AG04449 (cell line): ENCODE results near the gene MND1.

Source experiments
- CTCF ChIA-PET: fragments of 350-600 bp; formaldehyde crosslinking; extraction: SDS; loops from one replicate; lab custom pipeline; 2021; ENCODE audit warnings: antibody characterized with exemption; lab: Yijun Ruan, JAX
- POLR2A ChIA-PET: fragments of 400-600, 350-600 bp; formaldehyde crosslinking; extraction: SDS; loops from one replicate; lab custom pipeline; 2020; ENCODE audit warnings: antibody characterized with exemption, inconsistent platforms; lab: Yijun Ruan, JAX
- DNase-seq: peaks from one replicate; pipeline ENCODE4 v3.0.0-alpha.2; 2010; ENCODE audit warnings: low read depth, low spot score
- H3K4me3 ChIP-seq: 2 replicates; pipeline ENCODE4 v1.5.1; 2011; ENCODE audit warnings: low read depth, mild to moderate bottlenecking, control low read depth, low read length
- TF ChIP-seq, protein P1 (sequence below): IDR thresholded peaks from one replicate; pipeline ENCODE4 v1.5.1; 2011; ENCODE audit warnings: mild to moderate bottlenecking, moderate library complexity, low read length, control low read depth, inconsistent platforms; ENCODE audit not compliant: insufficient read depth; ENCODE audit errors: missing control alignments

MND1 gene, protein sequence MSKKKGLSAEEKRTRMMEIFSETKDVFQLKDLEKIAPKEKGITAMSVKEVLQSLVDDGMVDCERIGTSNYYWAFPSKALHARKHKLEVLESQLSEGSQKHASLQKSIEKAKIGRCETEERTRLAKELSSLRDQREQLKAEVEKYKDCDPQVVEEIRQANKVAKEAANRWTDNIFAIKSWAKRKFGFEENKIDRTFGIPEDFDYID

DNA sequence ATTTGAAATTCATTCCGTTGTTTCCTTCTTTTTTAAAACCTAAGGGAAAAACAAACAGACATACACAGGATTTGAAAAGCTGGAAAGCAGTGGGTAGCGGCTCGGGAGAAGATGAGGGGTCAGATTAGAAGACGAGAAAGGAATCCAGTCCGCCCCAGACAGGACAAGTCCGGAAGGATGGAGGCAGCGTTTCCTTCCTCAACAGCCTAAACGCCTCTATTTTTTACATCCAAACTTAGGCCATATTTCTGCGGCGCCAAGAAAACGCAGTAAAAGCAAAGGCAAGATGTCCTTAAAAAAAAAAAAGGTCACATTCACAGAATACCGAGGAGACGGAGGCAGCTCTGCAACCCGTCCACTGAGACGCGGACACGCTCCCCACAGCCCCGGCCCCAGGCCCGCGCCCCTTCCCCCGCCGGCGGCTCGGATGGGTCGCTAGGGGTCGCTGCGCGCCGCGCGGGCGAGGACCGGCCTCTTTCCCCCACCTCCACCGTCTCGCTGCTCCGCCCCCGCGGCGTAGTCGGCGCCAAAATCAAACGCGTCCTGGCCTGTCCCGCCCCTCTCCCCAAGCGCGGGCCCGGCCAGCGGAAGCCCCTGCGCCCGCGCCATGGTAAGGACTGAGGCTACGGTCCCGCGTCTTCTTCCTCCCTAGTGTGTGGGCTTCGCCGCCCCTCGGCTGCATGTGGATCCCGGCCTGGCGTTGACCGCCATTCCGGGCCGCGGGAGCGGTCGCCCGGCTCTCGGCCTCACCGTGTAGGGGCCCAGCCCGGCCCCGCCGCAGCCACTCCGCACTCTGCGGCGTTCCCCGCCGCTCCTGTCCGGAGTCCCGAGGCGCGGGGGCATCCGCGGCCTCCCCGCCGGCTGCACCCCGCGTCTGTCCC is at the start of gene MND1:
Gene MND1 (plus strand): TSS at position 558 of the 881 bp plus-strand sequence. CDS start 50 bp downstream, at position 608.
- DNase-seq = no peak

DNA sequence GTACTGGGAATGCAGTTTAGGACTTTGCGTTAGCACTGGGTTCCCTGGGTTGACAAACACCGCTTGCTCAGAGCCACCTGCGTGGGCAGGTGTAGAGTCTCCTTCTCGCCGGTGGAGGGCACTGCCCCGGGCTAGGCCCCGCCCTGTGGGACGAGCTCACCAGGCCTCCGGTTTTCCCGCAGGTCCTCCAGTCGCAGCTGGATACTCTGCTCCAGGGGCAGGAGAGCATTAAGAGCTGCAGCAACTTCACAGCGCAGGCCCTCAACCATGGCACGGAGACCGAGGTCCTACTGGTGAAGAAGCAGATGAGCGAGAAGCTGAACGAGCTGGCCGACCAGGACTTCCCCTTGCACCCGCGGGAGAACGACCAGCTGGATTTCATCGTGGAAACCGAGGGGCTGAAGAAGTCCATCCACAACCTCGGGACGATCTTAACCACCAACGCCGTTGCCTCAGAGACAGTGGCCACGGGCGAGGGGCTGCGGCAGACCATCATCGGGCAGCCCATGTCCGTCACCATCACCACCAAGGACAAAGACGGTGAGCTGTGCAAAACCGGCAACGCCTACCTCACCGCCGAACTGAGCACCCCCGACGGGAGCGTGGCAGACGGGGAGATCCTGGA is 49.2 kb upstream of the MND1 start:
- ChIA-PET POLR2A (no interaction called here), CTCF (interaction anchor here (1.0 to 2.0 kb wide), 6 partner anchors 23 to 149 kb away, joined by 3 to 6 read pairs (median 4); partner anchors contain the start of gene MND1)
- H3K4me3 ChIP-seq = no peak overlapping the region
- TF ChIP-seq, protein P1, sequence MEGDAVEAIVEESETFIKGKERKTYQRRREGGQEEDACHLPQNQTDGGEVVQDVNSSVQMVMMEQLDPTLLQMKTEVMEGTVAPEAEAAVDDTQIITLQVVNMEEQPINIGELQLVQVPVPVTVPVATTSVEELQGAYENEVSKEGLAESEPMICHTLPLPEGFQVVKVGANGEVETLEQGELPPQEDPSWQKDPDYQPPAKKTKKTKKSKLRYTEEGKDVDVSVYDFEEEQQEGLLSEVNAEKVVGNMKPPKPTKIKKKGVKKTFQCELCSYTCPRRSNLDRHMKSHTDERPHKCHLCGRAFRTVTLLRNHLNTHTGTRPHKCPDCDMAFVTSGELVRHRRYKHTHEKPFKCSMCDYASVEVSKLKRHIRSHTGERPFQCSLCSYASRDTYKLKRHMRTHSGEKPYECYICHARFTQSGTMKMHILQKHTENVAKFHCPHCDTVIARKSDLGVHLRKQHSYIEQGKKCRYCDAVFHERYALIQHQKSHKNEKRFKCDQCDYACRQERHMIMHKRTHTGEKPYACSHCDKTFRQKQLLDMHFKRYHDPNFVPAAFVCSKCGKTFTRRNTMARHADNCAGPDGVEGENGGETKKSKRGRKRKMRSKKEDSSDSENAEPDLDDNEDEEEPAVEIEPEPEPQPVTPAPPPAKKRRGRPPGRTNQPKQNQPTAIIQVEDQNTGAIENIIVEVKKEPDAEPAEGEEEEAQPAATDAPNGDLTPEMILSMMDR = no peak
- DNase-seq = no peak

More for the DNA sequence above, at the start of gene MND1:
- POLR2A ChIA-PET = no interaction called here
- CTCF ChIA-PET = interaction anchor here (0.6 to 9.8 kb wide), 45 partner anchors 9 to 303 kb away, joined by 3 to 199 read pairs (median 4); partner anchors contain the start of gene TMEM131L
- TF ChIP-seq, protein P1 = peak; percentile 81
- H3K4me3 ChIP-seq = peak within 1 kb of the TSS; percentile 83

DNA sequence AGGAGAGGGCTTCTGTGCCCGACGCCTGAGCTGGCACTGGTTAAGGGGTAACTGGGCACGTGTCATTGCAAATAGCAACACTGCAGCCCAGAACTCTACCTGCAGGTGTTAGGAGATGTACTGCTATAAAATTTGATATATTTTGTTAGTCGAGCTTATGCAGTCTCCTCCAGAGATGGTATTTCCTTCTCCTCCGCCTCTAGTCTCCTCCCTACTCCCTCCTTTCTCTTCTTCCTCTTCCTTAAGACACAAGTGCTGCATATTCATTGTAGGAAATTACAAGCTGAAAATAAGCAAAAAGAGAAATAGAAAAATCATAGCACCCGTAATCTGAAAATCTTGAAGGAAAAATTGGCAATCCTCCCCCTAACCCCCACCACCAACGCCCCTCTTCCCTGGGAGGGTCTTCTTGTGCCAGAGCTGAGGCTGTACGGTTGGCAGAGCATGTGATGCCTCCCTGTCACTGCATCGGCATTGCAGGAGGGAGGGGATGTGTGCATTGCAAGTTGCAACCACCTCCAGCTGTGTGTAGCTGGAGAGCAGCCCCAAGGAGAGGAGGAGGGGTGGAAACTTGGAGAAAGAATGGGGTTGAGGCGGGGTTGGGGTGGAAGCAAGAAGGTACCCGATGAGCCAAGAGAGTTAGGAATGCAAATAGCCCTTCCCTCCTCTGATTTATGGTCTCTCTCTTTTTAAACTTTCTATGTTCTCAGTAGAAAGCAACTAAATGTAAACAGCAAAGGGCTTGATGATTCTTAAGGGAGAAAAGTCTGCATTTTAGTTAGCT is 48.3 kb upstream of the MND1 start:
- peak; percentile 61 for DNase-seq
- POLR2A ChIA-PET = interaction anchor here (0.9 kb wide), 1 partner anchor 47 kb away, joined by 5 read pairs; no protein-coding TSS in a partner anchor
- TF ChIP-seq, protein P1 = no peak
- CTCF ChIA-PET = interaction anchor here (1.0 to 2.6 kb wide), 8 partner anchors 10 to 211 kb away, joined by 3 to 10 read pairs (median 4); partner anchors contain the start of gene MND1
- H3K4me3 ChIP-seq = no peak overlapping the region

DNA sequence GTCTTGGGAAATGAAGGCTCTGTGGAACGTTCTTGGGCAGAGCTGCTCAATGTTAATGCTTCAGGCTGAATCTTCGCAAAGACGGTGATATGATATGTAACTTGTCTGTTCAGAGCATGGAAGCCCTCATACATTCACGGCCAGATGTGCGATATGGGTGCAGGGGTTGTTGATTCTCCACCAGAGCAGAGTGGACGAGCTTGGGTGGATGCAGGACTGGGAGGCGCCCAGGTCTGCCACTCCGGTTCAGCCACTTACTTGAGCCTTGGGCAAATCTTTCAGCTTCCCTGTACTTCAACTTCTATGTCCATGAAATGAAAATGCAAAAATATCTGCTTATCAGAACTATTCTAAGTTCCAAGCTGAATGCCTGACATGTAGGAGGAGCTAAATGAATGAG is 47.4 kb upstream of the MND1 start:
- CTCF ChIA-PET = interaction anchor here (0.9 to 2.6 kb wide), 5 partner anchors 9 to 212 kb away, joined by 3 to 10 read pairs (median 5); partner anchors contain the start of gene MND1
- DNase-seq = no peak
- POLR2A ChIA-PET = no interaction called here
- no peak overlapping the region for H3K4me3 ChIP-seq
- TF ChIP-seq, protein P1 = no peak

DNA sequence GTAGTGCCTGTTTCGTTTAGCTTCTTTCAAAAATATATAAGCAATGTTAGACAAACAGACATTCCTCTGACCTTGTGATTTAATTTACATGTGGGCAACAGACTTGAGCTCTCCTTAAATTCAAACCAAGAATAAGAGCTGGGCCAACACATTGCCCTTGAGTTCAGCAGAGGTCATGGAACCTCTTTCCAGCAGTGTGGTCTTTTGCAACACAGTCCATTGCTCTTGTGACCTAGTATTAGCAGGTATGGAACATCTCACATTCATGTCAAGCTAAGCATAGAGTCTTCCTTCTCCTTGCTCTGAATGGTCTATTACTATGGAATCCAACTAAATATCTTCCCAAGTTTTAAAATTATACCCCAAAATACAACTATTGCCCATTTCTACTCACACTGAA is 33.7 kb upstream of the MND1 start:
- no peak overlapping the region for H3K4me3 ChIP-seq
- TF ChIP-seq, protein P1 = no peak
- POLR2A ChIA-PET = no interaction called here
- CTCF ChIA-PET = interaction anchor here (0.8 to 2.4 kb wide), 5 partner anchors 8 to 168 kb away, joined by 3 to 12 read pairs (median 5); partner anchors contain the start of gene MND1
- DNase-seq = no peak
